NCI-H1694 treated with DMSO at 0.1 percent for 48 hours (cell line): Measurements from ENCODE around the gene AFF3.

Source experiments
- DNase-seq: peaks from one replicate; lab custom pipeline; 2025; lab: John Stamatoyannopoulos, UW

The AFF3 gene

GRCh38 chr2:100071335-100072043 is 70.9 kb downstream of the AFF3 start:
- DNase-seq, result no peak

- DNase-seq, result no peak
Observed at GRCh38 chr2:100070078-100070477, 72.3 kb downstream of the AFF3 start.

GRCh38 chr2:100068395-100068794 is 74.0 kb downstream of the AFF3 start:
- DNase-seq, result no peak

- DNase-seq, result no peak
Observed at GRCh38 chr2:100067784-100068183, 74.6 kb downstream of the AFF3 start.

- DNase-seq, result no peak
Observed at GRCh38 chr2:100066856-100067255, 75.5 kb downstream of the AFF3 start.

- DNase-seq, result no peak
Observed at GRCh38 chr2:100066246-100066645, 76.1 kb downstream of the AFF3 start.

GRCh38 chr2:100064592-100065428 is 77.6 kb downstream of the AFF3 start:
- no peak for DNase-seq

GRCh38 chr2:100064165-100064564 is 78.2 kb downstream of the AFF3 start:
- DNase-seq, result no peak

- no peak for DNase-seq
Observed at GRCh38 chr2:100063459-100063953, 78.9 kb downstream of the AFF3 start.

- DNase-seq, result no peak
Observed at GRCh38 chr2:100062336-100062735, 80.1 kb downstream of the AFF3 start.

GRCh38 chr2:100060875-100061274 is 81.5 kb downstream of the AFF3 start:
- no peak for DNase-seq

- no peak for DNase-seq
Observed at GRCh38 chr2:100059638-100060037, 82.8 kb downstream of the AFF3 start.

- no peak for DNase-seq
Observed at GRCh38 chr2:100057901-100058261, 84.5 kb downstream of the AFF3 start.

- DNase-seq, result no peak
Observed at GRCh38 chr2:100054426-100054825, 88.0 kb downstream of the AFF3 start.

- DNase-seq, result no peak
Observed at GRCh38 chr2:100053087-100053885, 89.1 kb downstream of the AFF3 start.

GRCh38 chr2:100052650-100053049 is 89.7 kb downstream of the AFF3 start:
- DNase-seq, result no peak

GRCh38 chr2:100051253-100051652 is 91.1 kb downstream of the AFF3 start:
- DNase-seq, result no peak

GRCh38 chr2:100050685-100051084 is 91.7 kb downstream of the AFF3 start:
- DNase-seq, result no peak

GRCh38 chr2:100046961-100047947 is 95.1 kb downstream of the AFF3 start:
- no peak for DNase-seq

GRCh38 chr2:100045000-100045399 is 97.4 kb downstream of the AFF3 start:
- DNase-seq, result no peak

GRCh38 chr2:100043891-100044255 is 98.5 kb downstream of the AFF3 start:
- no peak for DNase-seq
